Upper lobe of left lung (tissue), 6 donors: ENCODE measurements around the gene RAB11A. TPM values are rescaled to one million over a fixed set of nuclear protein-coding genes. Genes with fewer than 3 reads are reported as not detected.

ENCODE experiments used
- ATAC-seq, 2 donors: fragments of 200-7000 bp; cut with Tn5 transposase; one replicate each; pipeline ENCODE4 v1.9.1; 2022; ENCODE audit warnings: mild to moderate bottlenecking in 2 of 2, moderate library complexity in 2 of 2; ENCODE audit not compliant: low FRiP score in 2 of 2
- DNase-seq, 2 donors: peaks; one replicate each; pipeline ENCODE4 v3.0.0-alpha.2; 2019 to 2020
- H3K27ac ChIP-seq, 4 donors: fragments of 200-600 bp; sonication (generic); one replicate each; pipeline ENCODE4 v1.5.1; 2016 to 2019
- H3K27me3 ChIP-seq, 4 donors: fragments of 200-600 bp; sonication (generic); one replicate each; pipeline ENCODE4 v1.5.1; 2017 to 2019
- H3K36me3 ChIP-seq, 4 donors: fragments of 200-600 bp; sonication (generic); one replicate each; pipeline ENCODE4 v1.5.1; 2016 to 2019
- H3K4me1 ChIP-seq, 4 donors: fragments of 200-600 bp; sonication (generic); one replicate each; pipeline ENCODE4 v1.5.1; 2018 to 2019
- H3K4me3 ChIP-seq, 4 donors: fragments of 200-600 bp; sonication (generic); one replicate each; pipeline ENCODE4 v1.5.1; 2017 to 2019; ENCODE audit warnings: mild to moderate bottlenecking in 2 of 4, moderate library complexity in 1 of 4
- H3K9me3 ChIP-seq, 4 donors: fragments of 200-600 bp; sonication (generic); one replicate each; pipeline ENCODE4 v1.5.1; 2018 to 2019
- EP300 ChIP-seq, 4 donors: sonication (generic); formaldehyde crosslinking; IDR thresholded peaks; one replicate each; pipeline ENCODE4 v1.5.1; 2017; ENCODE audit warnings: antibody characterized with exemption in 4 of 4, control low read depth in 2 of 4
- POLR2A ChIP-seq, 4 donors: fragments of 450-650 bp; IDR thresholded peaks; one replicate each; pipeline ENCODE4 v1.5.1; 2016 to 2017; ENCODE audit warnings: antibody characterized with exemption in 4 of 4, mild to moderate bottlenecking in 2 of 4
- POLR2AphosphoS5 ChIP-seq, 2 donors: sonication (generic); formaldehyde crosslinking; IDR thresholded peaks; one replicate each; pipeline ENCODE4 v1.5.1; 2017; ENCODE audit warnings: antibody characterized with exemption in 2 of 2
- WGBS, 2 donors: methylation state at CpG; one replicate each; pipeline ENCODE4 v1.1.5; 2017 to 2018; 5-methylcytosine and 5-hydroxymethylcytosine counted together
- total RNA-seq, 6 donors: library from RNA; depleted of rRNA in 4 of 6; stranded (reverse); fragments of >200 nt in 4 of 6; gene quantifications; one replicate each; pipeline versions ENCODE4 v1.1.0 to v1.2.1, GENCODE V29; 2016 to 2021
- TF ChIP-seq, protein P1 (sequence below), 6 experiments: fragments of 450-650 bp in 4 of 6; fragments of 200-600 bp in 2 of 6; sonication (generic) in 2 of 6; IDR thresholded peaks; one replicate each; pipeline ENCODE4 v1.5.1; 2016 to 2019; ENCODE audit warnings: antibody characterized with exemption in 6 of 6
- donor health status: DM: no; HTN: no; CAD: no; lungs with moderate emphysema.
- donor health status: DM: no; HTN: yes; CAD: no; lungs with severe emphysema.

Gene RAB11A
- total RNA-seq: 100 to 1,000 TPM in 5 of 6 donors, 10 to 100 TPM in 1; 15.7 to 205 (median 144) TPM

DNA sequence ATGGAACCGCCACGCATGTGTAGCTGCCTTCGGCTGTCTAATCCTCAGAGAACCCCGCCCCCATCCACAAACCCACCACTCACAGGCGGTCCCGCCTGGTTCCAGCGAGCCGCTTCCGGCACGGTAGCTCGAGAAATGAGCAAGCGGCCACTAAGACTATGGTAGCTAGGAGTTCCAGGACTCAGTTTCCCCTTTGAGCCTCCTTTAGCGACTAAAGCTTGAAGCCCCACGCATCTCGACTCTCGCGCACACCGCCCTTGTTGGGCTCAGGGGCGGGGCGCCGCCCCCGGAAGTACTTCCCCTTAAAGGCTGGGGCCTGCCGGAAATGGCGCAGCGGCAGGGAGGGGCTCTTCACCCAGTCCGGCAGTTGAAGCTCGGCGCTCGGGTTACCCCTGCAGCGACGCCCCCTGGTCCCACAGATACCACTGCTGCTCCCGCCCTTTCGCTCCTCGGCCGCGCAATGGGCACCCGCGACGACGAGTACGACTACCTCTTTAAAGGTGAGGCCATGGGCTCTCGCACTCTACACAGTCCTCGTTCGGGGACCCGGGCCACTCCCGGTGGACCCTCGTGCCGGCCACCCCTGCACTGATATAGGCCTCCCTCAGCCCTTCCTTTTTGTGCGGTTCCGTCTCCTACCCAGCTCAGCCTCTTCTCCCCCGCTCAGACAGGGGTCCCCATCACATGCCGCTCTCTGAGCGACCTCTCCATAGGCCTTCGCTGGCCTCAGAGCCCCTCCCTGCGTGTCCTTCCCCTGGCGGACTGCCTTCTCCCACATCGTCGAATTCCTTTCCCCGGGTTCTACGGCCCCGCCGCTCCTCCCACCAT is at the start of gene RAB11A:
Gene RAB11A (plus strand): TSS at position 366 of the 828 bp plus-strand sequence. CDS start 95 bp downstream, at position 461.
- H3K27ac ChIP-seq: peak within 1 kb of the TSS; percentile 94 to 98 (median 96)
- DNase-seq (peak; percentile 96 to 98), ATAC-seq (peak; percentile 98 to 99)
- H3K27me3 ChIP-seq: no peaks in the 10 kb centered on the region
- TF ChIP-seq EP300 (IDR thresholded peaks at IDR 0.05): peak in 1 of 4 donors; percentile 74
- TF ChIP-seq POLR2AphosphoS5 (IDR thresholded peaks at IDR 0.05): peak; percentile 95 to 96
- TF ChIP-seq, protein P1, sequence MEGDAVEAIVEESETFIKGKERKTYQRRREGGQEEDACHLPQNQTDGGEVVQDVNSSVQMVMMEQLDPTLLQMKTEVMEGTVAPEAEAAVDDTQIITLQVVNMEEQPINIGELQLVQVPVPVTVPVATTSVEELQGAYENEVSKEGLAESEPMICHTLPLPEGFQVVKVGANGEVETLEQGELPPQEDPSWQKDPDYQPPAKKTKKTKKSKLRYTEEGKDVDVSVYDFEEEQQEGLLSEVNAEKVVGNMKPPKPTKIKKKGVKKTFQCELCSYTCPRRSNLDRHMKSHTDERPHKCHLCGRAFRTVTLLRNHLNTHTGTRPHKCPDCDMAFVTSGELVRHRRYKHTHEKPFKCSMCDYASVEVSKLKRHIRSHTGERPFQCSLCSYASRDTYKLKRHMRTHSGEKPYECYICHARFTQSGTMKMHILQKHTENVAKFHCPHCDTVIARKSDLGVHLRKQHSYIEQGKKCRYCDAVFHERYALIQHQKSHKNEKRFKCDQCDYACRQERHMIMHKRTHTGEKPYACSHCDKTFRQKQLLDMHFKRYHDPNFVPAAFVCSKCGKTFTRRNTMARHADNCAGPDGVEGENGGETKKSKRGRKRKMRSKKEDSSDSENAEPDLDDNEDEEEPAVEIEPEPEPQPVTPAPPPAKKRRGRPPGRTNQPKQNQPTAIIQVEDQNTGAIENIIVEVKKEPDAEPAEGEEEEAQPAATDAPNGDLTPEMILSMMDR (IDR thresholded peaks at IDR 0.05): peak in 5 of 6 experiments; percentile 34 to 65 (median 44)
- peak; percentile 5 to 97 (median 90) for TF ChIP-seq POLR2A (IDR thresholded peaks at IDR 0.05)
- 0% methylated on average over 41 to 44 of the region's 62 CpGs for WGBS, 2 donors
- peaks cover 2 to 41% (median 26%) of the 10 kb centered on the region in 4 donors for H3K4me1 ChIP-seq
- peaks cover 0 to 2% (median 2%) of the 10 kb centered on the region in 4 donors for H3K36me3 ChIP-seq
- peak within 1 kb of the TSS; percentile 77 to 97 (median 92) for H3K4me3 ChIP-seq
- H3K9me3 ChIP-seq: no peaks in the 10 kb centered on the region

DNA sequence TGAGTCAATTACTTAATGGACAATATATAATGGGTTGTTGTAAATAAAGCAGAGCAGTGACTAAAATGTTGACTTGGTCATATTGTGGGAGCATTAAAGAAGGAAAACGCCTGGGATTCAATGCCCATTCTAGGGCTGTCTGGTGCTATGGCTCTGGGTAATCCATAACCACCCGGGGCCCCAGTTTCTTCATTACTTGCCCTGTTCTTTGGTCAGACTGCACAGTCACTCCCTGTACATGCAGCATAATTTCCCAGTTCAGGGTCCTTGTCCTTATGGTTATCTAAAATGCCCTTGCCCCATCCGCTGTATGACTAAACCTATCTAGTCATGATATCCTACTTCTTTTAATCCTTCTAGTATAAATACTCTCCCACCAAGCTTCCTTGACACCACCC is 49.7 kb upstream of the RAB11A start:
- 83 to 96% methylated on average over 3 of the region's 3 CpGs for WGBS, 2 donors
- TF ChIP-seq POLR2AphosphoS5 (IDR thresholded peaks at IDR 0.05) (no peak), EP300 (IDR thresholded peaks at IDR 0.05) (no peak), POLR2A (IDR thresholded peaks at IDR 0.05) (no peak)
- TF ChIP-seq, protein P1 (IDR thresholded peaks at IDR 0.05): no peak
- peak in 1 of 2 donors; percentile 41 for ATAC-seq
- Histone ChIP-seq H3K27me3 (no peaks in the 10 kb centered on the region), H3K4me3 (no peak overlapping the region), H3K36me3 (no peaks in the 10 kb centered on the region), H3K27ac (peak overlapping the region in 3 of 4 donors; percentile 33 to 74 (median 65)), H3K4me1 (peaks cover 12 to 28% (median 14%) of the 10 kb centered on the region in 4 donors), H3K9me3 (no peaks in the 10 kb centered on the region)
- DNase-seq: no peak

DNA sequence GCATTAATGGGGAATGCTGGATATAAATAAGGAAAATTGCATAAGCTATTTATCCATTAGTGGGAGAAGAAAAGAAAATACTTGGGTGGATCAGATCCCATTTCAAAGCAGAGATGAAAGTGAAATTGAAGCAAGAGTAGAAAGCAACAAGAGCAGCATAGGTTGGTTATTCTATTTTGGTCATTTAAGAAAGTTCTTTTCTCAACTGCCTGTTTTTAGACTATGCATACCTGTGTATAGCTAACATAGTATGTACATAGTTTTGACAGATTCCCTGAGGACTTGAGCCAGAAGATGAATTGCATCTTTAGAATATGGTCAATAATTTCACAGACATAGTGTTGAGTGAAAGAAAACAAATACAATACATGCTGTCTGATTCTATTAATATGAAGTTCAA is 48.2 kb upstream of the RAB11A start:
- TF ChIP-seq POLR2A (IDR thresholded peaks at IDR 0.05) (no peak), EP300 (IDR thresholded peaks at IDR 0.05) (no peak), POLR2AphosphoS5 (IDR thresholded peaks at IDR 0.05) (no peak)
- TF ChIP-seq, protein P1 (IDR thresholded peaks at IDR 0.05): no peak
- H3K27me3 ChIP-seq: no peaks in the 10 kb centered on the region
- no peaks in the 10 kb centered on the region for H3K36me3 ChIP-seq
- ATAC-seq (no peak), DNase-seq (no peak)
- H3K4me1 ChIP-seq: peaks cover 12 to 33% (median 24%) of the 10 kb centered on the region in 4 donors
- H3K27ac ChIP-seq: no peak overlapping the region
- H3K4me3 ChIP-seq: no peak overlapping the region
- H3K9me3 ChIP-seq: no peaks in the 10 kb centered on the region

DNA sequence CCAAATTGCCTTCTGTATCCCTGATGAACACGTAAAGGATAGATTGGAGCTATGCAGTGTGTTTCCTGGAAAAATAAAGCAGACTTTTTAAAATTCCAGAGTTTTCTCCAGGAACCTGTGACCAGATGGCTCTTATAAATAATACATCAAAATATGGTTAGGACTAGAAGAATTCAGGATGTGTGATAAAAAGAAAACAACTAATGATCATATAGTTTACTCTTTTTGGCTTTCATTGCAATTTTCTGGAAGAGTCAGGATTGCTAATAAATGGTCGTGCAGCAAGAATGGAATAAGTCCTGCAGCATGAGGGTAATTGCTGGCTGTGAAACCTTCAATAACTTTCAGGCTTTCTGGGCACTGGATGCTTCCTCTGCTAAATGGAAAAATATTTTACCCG is 47.0 kb upstream of the RAB11A start:
- ATAC-seq (no peak), DNase-seq (no peak)
- H3K9me3 ChIP-seq: no peaks in the 10 kb centered on the region
- 81 to 87% methylated on average over 3 of the region's 3 CpGs for WGBS, 2 donors
- no peak overlapping the region for H3K4me3 ChIP-seq
- no peak overlapping the region for H3K27ac ChIP-seq
- peaks cover 16 to 39% (median 30%) of the 10 kb centered on the region in 4 donors for H3K4me1 ChIP-seq
- no peaks in the 10 kb centered on the region for H3K36me3 ChIP-seq
- TF ChIP-seq EP300 (IDR thresholded peaks at IDR 0.05) (no peak), POLR2AphosphoS5 (IDR thresholded peaks at IDR 0.05) (no peak), POLR2A (IDR thresholded peaks at IDR 0.05) (no peak)
- TF ChIP-seq, protein P1 (IDR thresholded peaks at IDR 0.05): no peak
- H3K27me3 ChIP-seq: no peaks in the 10 kb centered on the region
